Endothelial cell (in vitro differentiated cells): ENCODE measurements around the gene SBF2. TPM values are rescaled to one million over a fixed set of nuclear protein-coding genes. Genes with fewer than 3 reads are reported as not detected.

Experiments
- DNase-seq: peaks from one replicate; pipeline ENCODE4 v3.0.0; 2021; ENCODE audit warnings: low spot score
- H3K27ac Mint-ChIP-seq: one replicate; pipeline ENCODE4 v1.8.0; 2021; ENCODE audit warnings: mixed read lengths, inconsistent platforms; ENCODE audit not compliant: unreplicated experiment
- H3K27me3 Mint-ChIP-seq: one replicate; pipeline ENCODE4 v1.8.0; 2021; ENCODE audit warnings: mild to moderate bottlenecking, moderate library complexity, mixed read lengths, inconsistent platforms; ENCODE audit not compliant: unreplicated experiment
- H3K36me3 Mint-ChIP-seq: one replicate; pipeline ENCODE4 v1.8.0; 2021; ENCODE audit warnings: mild to moderate bottlenecking, low read depth, mixed read lengths, inconsistent platforms; ENCODE audit not compliant: unreplicated experiment
- H3K4me1 Mint-ChIP-seq: one replicate; pipeline ENCODE4 v1.8.0; 2021; ENCODE audit warnings: mild to moderate bottlenecking, mixed read lengths, inconsistent platforms; ENCODE audit not compliant: unreplicated experiment
- H3K4me3 Mint-ChIP-seq: one replicate; pipeline ENCODE4 v1.8.0; 2021; ENCODE audit warnings: mild to moderate bottlenecking, mixed read lengths, inconsistent platforms; ENCODE audit not compliant: unreplicated experiment
- H3K9me3 Mint-ChIP-seq: one replicate; pipeline ENCODE4 v1.8.0; 2021; ENCODE audit warnings: mixed read lengths, inconsistent platforms; ENCODE audit not compliant: unreplicated experiment
- CTCF ChIP-seq: fragments of 200-600 bp; sonication (generic); IDR thresholded peaks from one replicate; pipeline ENCODE4 v1.5.0; 2021; ENCODE audit warnings: antibody characterized with exemption; ENCODE audit not compliant: unreplicated experiment
- total RNA-seq: library from RNA; stranded (reverse); fragmentation: NEBNext Ultra II Directional; extraction: Animal tissue kit (Norgen Biotek cat#: 25700); gene quantifications from one replicate; pipeline ENCODE4 v1.2.1, GENCODE V29; 2021; ENCODE audit not compliant: unreplicated experiment

SBF2 gene
- total RNA-seq, 1 donor from 2014 or later, result 40.8 TPM

GRCh38 chr11:9817191-9817590, 476.8 kb downstream of the SBF2 start:
- H3K27ac Mint-ChIP-seq, result no peak overlapping the region

GRCh38 chr11:9815486-9816136, 478.4 kb downstream of the SBF2 start:
- Mint-ChIP-seq H3K4me3 (no peak overlapping the region), H3K9me3 (no peaks in the 10 kb centered on the region), H3K27me3 (no peaks in the 10 kb centered on the region), H3K36me3 (peaks cover 4% of the 10 kb centered on the region), H3K4me1 (no peaks in the 10 kb centered on the region), H3K27ac (no peak overlapping the region)
- no peak for TF ChIP-seq CTCF
- DNase-seq, result no peak

More at GRCh38 chr11:9817191-9817590, 476.8 kb downstream of the SBF2 start:
- no peak overlapping the region for H3K4me3 Mint-ChIP-seq
- H3K36me3 Mint-ChIP-seq, result no peaks in the 10 kb centered on the region
- no peak for TF ChIP-seq CTCF
- DNase-seq, result no peak
- H3K4me1 Mint-ChIP-seq, result no peaks in the 10 kb centered on the region
- no peaks in the 10 kb centered on the region for H3K9me3 Mint-ChIP-seq
- no peaks in the 10 kb centered on the region for H3K27me3 Mint-ChIP-seq

- Mint-ChIP-seq H3K27ac (no peak overlapping the region), H3K27me3 (no peaks in the 10 kb centered on the region), H3K4me3 (no peak overlapping the region), H3K4me1 (no peaks in the 10 kb centered on the region), H3K9me3 (no peaks in the 10 kb centered on the region), H3K36me3 (peaks cover 4% of the 10 kb centered on the region)
- DNase-seq, result no peak
- no peak for TF ChIP-seq CTCF
Measured at GRCh38 chr11:9814108-9814507, 479.9 kb downstream of the SBF2 start.

GRCh38 chr11:9808943-9809342, 485.1 kb downstream of the SBF2 start:
- no peak for TF ChIP-seq CTCF
- peaks cover 6% of the 10 kb centered on the region for H3K4me1 Mint-ChIP-seq
- H3K27ac Mint-ChIP-seq, result no peak overlapping the region
- no peaks in the 10 kb centered on the region for H3K27me3 Mint-ChIP-seq
- H3K4me3 Mint-ChIP-seq, result no peak overlapping the region
- no peaks in the 10 kb centered on the region for H3K9me3 Mint-ChIP-seq
- peaks cover 21% of the 10 kb centered on the region for H3K36me3 Mint-ChIP-seq
- DNase-seq, result no peak

GRCh38 chr11:9806946-9807687, 486.9 kb downstream of the SBF2 start:
- Mint-ChIP-seq H3K27me3 (no peaks in the 10 kb centered on the region), H3K9me3 (no peaks in the 10 kb centered on the region), H3K4me3 (no peak overlapping the region), H3K4me1 (peaks cover 11% of the 10 kb centered on the region), H3K36me3 (peaks cover 21% of the 10 kb centered on the region), H3K27ac (no peak overlapping the region)
- DNase-seq, result no peak
- TF ChIP-seq CTCF, result no peak
